Fibroblast of villous mesenchyme (primary cell): ENCODE results near the gene TENT4A. TPM values are rescaled to one million over a fixed set of nuclear protein-coding genes. Genes with fewer than 3 reads are reported as not detected.

Experiments used
- DNase-seq: peaks from one replicate; pipeline ENCODE4 v3.0.0-alpha.2; 2010; ENCODE audit warnings: low read depth
- H3K4me3 ChIP-seq: 2 replicates; pipeline ENCODE4 v1.5.1; 2011; ENCODE audit warnings: low read depth, mild to moderate bottlenecking, low read length
- total RNA-seq: library from RNA; depleted of rRNA; stranded (reverse); fragments of >200 nt; gene quantifications from 2 replicates; pipeline ENCODE4 v1.2.3, GENCODE V29; 2012
- TF ChIP-seq, protein P1 (sequence below): IDR thresholded peaks from 2 replicates; pipeline ENCODE4 v1.5.1; 2012; ENCODE audit warnings: low read depth, mild to moderate bottlenecking, low read length; ENCODE audit not compliant: insufficient read depth

The TENT4A gene
- total RNA-seq, 1 donor = 23.3 TPM

DNA sequence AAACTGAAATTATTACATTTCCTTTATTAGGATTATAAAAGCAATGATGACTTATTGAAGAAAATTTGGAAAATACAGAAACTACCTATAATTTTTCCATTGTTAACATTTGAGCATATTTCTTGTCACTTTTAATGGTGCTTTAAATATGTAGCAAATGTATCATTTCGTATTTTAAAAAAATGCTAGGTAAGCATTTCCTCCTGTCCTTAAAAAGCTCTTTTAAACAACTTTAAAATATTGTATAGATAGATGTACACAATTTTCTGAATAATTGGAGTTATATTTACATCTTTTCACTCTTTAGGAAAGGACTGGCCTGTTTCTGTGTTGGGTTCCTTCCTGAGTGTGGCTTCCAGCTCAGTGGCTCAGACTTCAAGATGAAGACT is 15.6 kb downstream of the TENT4A start:
- no peak overlapping the region for H3K4me3 ChIP-seq
- TF ChIP-seq, protein P1, sequence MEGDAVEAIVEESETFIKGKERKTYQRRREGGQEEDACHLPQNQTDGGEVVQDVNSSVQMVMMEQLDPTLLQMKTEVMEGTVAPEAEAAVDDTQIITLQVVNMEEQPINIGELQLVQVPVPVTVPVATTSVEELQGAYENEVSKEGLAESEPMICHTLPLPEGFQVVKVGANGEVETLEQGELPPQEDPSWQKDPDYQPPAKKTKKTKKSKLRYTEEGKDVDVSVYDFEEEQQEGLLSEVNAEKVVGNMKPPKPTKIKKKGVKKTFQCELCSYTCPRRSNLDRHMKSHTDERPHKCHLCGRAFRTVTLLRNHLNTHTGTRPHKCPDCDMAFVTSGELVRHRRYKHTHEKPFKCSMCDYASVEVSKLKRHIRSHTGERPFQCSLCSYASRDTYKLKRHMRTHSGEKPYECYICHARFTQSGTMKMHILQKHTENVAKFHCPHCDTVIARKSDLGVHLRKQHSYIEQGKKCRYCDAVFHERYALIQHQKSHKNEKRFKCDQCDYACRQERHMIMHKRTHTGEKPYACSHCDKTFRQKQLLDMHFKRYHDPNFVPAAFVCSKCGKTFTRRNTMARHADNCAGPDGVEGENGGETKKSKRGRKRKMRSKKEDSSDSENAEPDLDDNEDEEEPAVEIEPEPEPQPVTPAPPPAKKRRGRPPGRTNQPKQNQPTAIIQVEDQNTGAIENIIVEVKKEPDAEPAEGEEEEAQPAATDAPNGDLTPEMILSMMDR = no peak
- no peak for DNase-seq

DNA sequence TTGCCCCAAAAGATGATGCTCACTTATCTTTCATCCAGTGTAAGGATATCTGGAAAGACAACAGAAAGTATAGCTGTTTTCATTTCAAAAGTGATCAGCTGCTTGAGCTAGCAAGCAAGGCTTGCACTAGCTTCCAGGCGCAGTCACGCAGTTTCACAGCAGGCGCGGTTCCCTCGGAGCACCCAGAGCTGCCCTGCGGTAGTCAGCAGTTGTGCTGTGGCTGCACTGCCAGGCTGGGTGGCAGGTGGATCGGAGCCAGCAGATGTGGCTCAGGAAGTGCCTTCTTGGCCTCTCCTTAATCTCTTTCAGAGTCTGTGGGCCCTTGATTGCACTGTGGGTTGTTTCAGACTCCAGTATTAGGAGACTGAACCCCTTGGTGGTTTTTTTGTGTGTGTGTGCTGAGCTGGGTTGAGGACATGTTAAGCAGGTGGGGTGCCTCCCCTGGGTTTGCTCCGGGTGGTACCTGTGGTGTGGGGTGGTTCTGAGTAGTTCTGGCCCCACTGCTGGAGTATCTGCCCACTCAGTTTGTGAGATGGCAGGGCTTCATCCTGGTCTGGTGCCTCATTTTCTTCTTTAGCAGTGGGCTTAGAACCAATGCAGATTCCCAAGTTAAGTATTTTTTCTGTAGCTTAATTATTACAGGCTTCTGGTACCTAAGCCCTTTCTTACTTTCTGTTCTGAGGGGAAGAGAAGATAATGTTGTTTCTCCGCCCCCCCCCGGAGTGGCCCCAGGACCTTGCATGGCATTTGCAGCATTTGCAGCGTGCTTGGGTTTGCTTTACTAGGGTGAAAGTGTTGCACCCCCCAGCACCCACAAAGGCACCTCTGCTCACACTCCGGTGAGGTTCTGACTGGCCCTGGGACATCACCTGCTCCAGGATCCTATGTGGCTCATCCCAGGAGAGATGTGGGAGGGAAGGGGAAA is 16.4 kb downstream of the TENT4A start:
- no peak for DNase-seq
- no peak overlapping the region for H3K4me3 ChIP-seq
- TF ChIP-seq, protein P1 = no peak

GRCh38 chr5:6730407-6730806 is 17.2 kb downstream of the TENT4A start:
- TF ChIP-seq, protein P1 = no peak
- H3K4me3 ChIP-seq = no peak overlapping the region
- DNase-seq = no peak

- H3K4me3 ChIP-seq = no peak overlapping the region
- DNase-seq = no peak
- TF ChIP-seq, protein P1 = no peak
Observed at GRCh38 chr5:6730807-6731206, 17.6 kb downstream of the TENT4A start.

DNA sequence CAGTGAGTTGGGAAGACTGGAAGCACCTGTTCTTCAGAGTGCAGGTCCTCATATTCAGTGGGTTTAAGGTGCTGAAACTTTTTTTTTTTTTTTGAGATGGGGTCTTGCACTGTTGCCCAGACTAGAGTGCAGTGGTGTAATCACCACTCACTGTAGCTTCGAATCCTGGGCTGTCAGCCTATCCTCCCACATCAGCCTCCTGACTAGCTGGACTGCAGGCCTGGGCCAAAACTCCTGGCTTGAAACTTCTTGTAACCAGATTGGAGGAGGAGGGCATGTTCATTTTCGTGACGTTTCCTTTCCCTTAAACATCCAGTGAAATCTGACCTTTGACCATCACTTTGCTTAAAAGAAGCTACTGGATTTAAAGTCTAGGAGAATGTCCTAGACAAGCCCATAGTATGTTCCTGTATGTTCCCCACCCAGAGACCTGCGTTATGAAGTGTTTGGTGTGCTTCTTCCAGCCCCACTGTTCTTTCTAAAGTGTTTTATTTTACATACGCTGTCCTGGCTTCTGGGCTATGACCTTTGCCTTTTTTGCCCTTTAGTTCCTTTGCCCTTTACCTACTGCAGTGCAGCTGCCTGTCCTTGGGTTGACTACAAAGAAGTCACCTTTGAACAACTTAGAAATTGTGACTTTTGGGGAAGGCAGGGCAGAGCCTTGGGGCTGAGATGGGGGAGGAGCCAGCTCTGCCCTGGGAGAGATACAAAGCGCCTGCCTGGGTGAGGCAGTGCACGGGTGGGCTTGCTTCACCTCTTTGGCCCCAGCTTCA is 18.4 kb downstream of the TENT4A start:
- peak; percentile 65 for DNase-seq
- TF ChIP-seq, protein P1 = no peak
- H3K4me3 ChIP-seq = no peak overlapping the region

GRCh38 chr5:6732634-6733410 is 19.6 kb downstream of the TENT4A start:
- DNase-seq = peak; percentile 78
- H3K4me3 ChIP-seq = peak overlapping the region; percentile 17
- TF ChIP-seq, protein P1 = no peak
